Fibroblast of lung (primary cell): ENCODE measurements around the gene ASTN2.

Experiments
- CTCF ChIP-seq, 2 donors: IDR thresholded peaks in 1 of 2; conservative IDR thresholded peaks in 1 of 2; 1 replicate in 1 of 2; 2 replicates in 1 of 2; pipeline ENCODE4 v1.5.1; 2011 to 2012; ENCODE audit warnings: low read length in 2 of 2, control low read depth in 1 of 2, inconsistent platforms in 1 of 2, low read depth in 1 of 2, mild to moderate bottlenecking in 1 of 2
- EZH2 ChIP-seq: IDR thresholded peaks from 2 replicates; pipeline ENCODE4 v1.5.1; 2012; ENCODE audit warnings: low read length, control low read depth, mild to moderate bottlenecking; ENCODE audit errors: missing control alignments

- TF ChIP-seq CTCF (conservative IDR thresholded peaks at IDR 0.05 in 1 of 2, IDR thresholded peaks at IDR 0.05 in 1 of 2; ENCODE audit: low read depth in 1 of 2, low read length in 2 of 2) (no peak), EZH2 (no peak)
These were observed 773.4 kb downstream of the ASTN2 start for GRCh38 chr9:116641292-116642059.
